ENCODE data around the gene GPR35.

GRCh38 chr2:240598311-240598911 is 26.9 kb upstream of the GPR35 start:
- TF ChIP-seq, protein P1, sequence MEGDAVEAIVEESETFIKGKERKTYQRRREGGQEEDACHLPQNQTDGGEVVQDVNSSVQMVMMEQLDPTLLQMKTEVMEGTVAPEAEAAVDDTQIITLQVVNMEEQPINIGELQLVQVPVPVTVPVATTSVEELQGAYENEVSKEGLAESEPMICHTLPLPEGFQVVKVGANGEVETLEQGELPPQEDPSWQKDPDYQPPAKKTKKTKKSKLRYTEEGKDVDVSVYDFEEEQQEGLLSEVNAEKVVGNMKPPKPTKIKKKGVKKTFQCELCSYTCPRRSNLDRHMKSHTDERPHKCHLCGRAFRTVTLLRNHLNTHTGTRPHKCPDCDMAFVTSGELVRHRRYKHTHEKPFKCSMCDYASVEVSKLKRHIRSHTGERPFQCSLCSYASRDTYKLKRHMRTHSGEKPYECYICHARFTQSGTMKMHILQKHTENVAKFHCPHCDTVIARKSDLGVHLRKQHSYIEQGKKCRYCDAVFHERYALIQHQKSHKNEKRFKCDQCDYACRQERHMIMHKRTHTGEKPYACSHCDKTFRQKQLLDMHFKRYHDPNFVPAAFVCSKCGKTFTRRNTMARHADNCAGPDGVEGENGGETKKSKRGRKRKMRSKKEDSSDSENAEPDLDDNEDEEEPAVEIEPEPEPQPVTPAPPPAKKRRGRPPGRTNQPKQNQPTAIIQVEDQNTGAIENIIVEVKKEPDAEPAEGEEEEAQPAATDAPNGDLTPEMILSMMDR (optimal IDR thresholded peaks at IDR 0.05 in 1 of 3, IDR thresholded peaks at IDR 0.05 in 1 of 3, conservative IDR thresholded peaks at IDR 0.05 in 1 of 3; ENCODE audit: extremely low read depth in 1 of 3, insufficient read depth in 2 of 3, low read length in 3 of 3), result no peak
- no peak for TF ChIP-seq EZH2 (IDR thresholded peaks at IDR 0.05; ENCODE audit: low read length)
